ENCODE data around the gene BORCS6.
A peak's percentile ranks its signal among the peaks of the same experiment; 100 is the strongest.

The BORCS6 gene

GRCh38 chr17:8162997-8163977 is 26.7 kb downstream of the BORCS6 start:
- peak overlapping the region; percentile 100 for H3K4me2 ChIP-seq (ENCODE audit: low read length)
- no peaks in the 10 kb centered on the region for H3K9me3 ChIP-seq (ENCODE audit: control insufficient read depth, insufficient read depth, low read length)
- H3K4me1 ChIP-seq (ENCODE audit: control insufficient read depth, low read length) = peaks cover 53% of the 10 kb centered on the region
- H3K27me3 ChIP-seq (ENCODE audit: control insufficient read depth, low read length) = no peaks in the 10 kb centered on the region
- H3K4me3 ChIP-seq (ENCODE audit: low read length) = peak overlapping the region; percentile 99
- TF ChIP-seq EZH2phosphoT487 (IDR thresholded peaks at IDR 0.05; ENCODE audit: borderline replicate concordance, low read length) (no peak), CTCF (IDR thresholded peaks at IDR 0.05; ENCODE audit: low read depth, low read length, poor library complexity, severe bottlenecking) (no peak)
- H3K27ac ChIP-seq (ENCODE audit: low read depth, low read length) = peak overlapping the region; percentile 69
- peaks cover 38% of the 10 kb centered on the region for H3K36me3 ChIP-seq (ENCODE audit: control insufficient read depth, low read length)
- H3F3A ChIP-seq (ENCODE audit: control insufficient read depth, insufficient read depth) = peaks cover 18% of the 10 kb centered on the region
- no peaks in the 10 kb centered on the region for H3K9me2 ChIP-seq (replicated peaks; ENCODE audit: control insufficient read depth, low read length)
- peaks cover 7% of the 10 kb centered on the region; the same call in 1 of the 2 replicates for H4K20me1 ChIP-seq (ENCODE audit: control insufficient read depth, insufficient read depth, low read depth, low read length)
- H3K79me2 ChIP-seq (ENCODE audit: control insufficient read depth, low read length) = peaks cover 34% of the 10 kb centered on the region

GRCh38 chr17:8162233-8162996 is 27.6 kb downstream of the BORCS6 start, which contains the start of gene VAMP2:
TSS of gene VAMP2 (minus strand) at chr17:8162948. CDS start at chr17:8162879, 69 bp downstream.
- TF ChIP-seq CTCF (IDR thresholded peaks at IDR 0.05; ENCODE audit: low read depth, low read length, poor library complexity, severe bottlenecking) (no peak), EZH2phosphoT487 (IDR thresholded peaks at IDR 0.05; ENCODE audit: borderline replicate concordance, low read length) (no peak)
- Histone ChIP-seq H3K4me2 (ENCODE audit: low read length) (peak within 1 kb of the TSS; percentile 100), H3K9me3 (ENCODE audit: control insufficient read depth, insufficient read depth, low read length) (no peaks in the 10 kb centered on the region)

GRCh38 chr17:8161289-8162232 is 28.4 kb downstream of the BORCS6 start:
- Histone ChIP-seq H3K4me3 (ENCODE audit: low read length) (peak overlapping the region; percentile 99), H4K20me1 (ENCODE audit: control insufficient read depth, insufficient read depth, low read depth, low read length) (peaks cover 7% of the 10 kb centered on the region; the same call in 1 of the 2 replicates), H3K4me1 (ENCODE audit: control insufficient read depth, low read length) (peaks cover 61% of the 10 kb centered on the region), H3K27ac (ENCODE audit: low read depth, low read length) (peak overlapping the region; percentile 63; the same call in 1 of the 2 replicates), H3K4me2 (ENCODE audit: low read length) (peak overlapping the region; percentile 68), H3K27me3 (ENCODE audit: control insufficient read depth, low read length) (no peaks in the 10 kb centered on the region), H3K79me2 (ENCODE audit: control insufficient read depth, low read length) (peaks cover 34% of the 10 kb centered on the region), H3K9me2 (replicated peaks; ENCODE audit: control insufficient read depth, low read length) (no peaks in the 10 kb centered on the region), H3K9me3 (ENCODE audit: control insufficient read depth, insufficient read depth, low read length) (no peaks in the 10 kb centered on the region), H3K36me3 (ENCODE audit: control insufficient read depth, low read length) (peaks cover 43% of the 10 kb centered on the region), H3F3A (ENCODE audit: control insufficient read depth, insufficient read depth) (peaks cover 18% of the 10 kb centered on the region)
- TF ChIP-seq EZH2phosphoT487 (IDR thresholded peaks at IDR 0.05; ENCODE audit: borderline replicate concordance, low read length) (no peak), CTCF (IDR thresholded peaks at IDR 0.05; ENCODE audit: low read depth, low read length, poor library complexity, severe bottlenecking) (no peak)

More at GRCh38 chr17:8162233-8162996, 27.6 kb downstream of the BORCS6 start, which contains the start of gene VAMP2:
- Histone ChIP-seq H3K9me2 (replicated peaks; ENCODE audit: control insufficient read depth, low read length) (no peaks in the 10 kb centered on the region), H3K27ac (ENCODE audit: low read depth, low read length) (peak within 1 kb of the TSS; percentile 69), H3K79me2 (ENCODE audit: control insufficient read depth, low read length) (peaks cover 34% of the 10 kb centered on the region), H3F3A (ENCODE audit: control insufficient read depth, insufficient read depth) (peaks cover 18% of the 10 kb centered on the region), H4K20me1 (ENCODE audit: control insufficient read depth, insufficient read depth, low read depth, low read length) (peaks cover 7% of the 10 kb centered on the region; the same call in 1 of the 2 replicates), H3K4me1 (ENCODE audit: control insufficient read depth, low read length) (peaks cover 55% of the 10 kb centered on the region), H3K4me3 (ENCODE audit: low read length) (peak within 1 kb of the TSS; percentile 99), H3K27me3 (ENCODE audit: control insufficient read depth, low read length) (no peaks in the 10 kb centered on the region), H3K36me3 (ENCODE audit: control insufficient read depth, low read length) (peaks cover 43% of the 10 kb centered on the region)
